GM19468 (cell line): Measurements from ENCODE around the gene PRSS27.
"Not testable (repeated sequence)": the region's sequence is repeated elsewhere in the genome, so short reads cannot be mapped to it uniquely, and the experiment has no call there.

Source experiments
- ATAC-seq: cut with Tn5 transposase; IDR thresholded peaks from one replicate; pipeline ENCODE4 v1.9.1; 2021; ENCODE audit warnings: mild to moderate bottlenecking, moderate library complexity, moderate number of reproducible peaks; ENCODE audit not compliant: unreplicated experiment; ENCODE audit errors: extremely low read depth

Gene PRSS27

DNA sequence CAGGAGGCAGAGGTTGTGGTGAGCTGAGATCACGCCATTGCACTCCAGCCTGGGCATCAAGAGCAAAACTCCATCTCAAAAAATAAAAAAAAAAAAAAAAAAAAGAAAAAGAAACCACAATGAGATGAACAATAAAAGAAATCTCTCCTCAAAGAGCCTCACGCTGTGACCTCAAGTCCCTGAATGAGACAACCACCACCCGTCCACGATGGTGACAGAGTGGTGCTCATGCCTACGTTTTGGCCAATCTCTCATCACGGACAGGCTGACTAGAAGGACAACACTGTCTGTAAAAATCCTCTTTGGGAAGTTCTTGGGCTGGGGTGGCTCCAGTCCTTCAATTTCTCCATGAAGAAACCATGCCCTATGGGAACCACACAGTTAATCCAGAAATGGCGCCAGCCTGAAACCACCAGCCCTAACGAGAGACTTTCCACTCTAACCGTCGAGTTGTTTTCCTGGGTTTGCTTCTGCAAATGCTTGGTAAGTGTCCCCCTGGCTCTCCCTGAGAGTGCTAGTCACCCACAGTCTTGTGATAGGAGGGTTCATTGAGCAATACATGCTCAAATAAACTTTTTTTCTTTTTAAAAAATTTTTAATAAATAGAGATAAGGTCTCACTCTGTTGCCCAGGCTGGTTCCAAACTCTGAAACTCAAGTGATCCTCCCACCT, 15.0 kb upstream of the PRSS27 start:
- no peak for ATAC-seq

DNA sequence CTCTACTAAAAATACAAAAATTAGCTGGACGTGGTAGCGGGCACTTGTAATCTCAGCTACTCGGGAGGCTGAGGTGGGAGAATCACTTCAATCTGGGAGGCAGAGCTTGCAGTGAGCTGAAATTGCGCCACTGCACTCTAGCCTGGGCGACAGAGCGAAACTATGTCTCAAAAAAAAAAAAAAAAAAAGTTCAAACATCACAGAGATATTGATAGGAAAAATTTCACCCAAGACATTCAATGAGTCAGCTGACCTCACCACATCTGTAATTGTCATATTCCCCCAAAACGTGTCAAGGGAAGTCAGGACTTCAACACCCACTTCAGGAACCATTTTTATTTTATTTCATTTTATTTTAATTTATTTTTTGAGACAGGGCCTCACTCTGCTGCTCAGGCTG, 8.0 kb upstream of the PRSS27 start:
- ATAC-seq = no peak

DNA sequence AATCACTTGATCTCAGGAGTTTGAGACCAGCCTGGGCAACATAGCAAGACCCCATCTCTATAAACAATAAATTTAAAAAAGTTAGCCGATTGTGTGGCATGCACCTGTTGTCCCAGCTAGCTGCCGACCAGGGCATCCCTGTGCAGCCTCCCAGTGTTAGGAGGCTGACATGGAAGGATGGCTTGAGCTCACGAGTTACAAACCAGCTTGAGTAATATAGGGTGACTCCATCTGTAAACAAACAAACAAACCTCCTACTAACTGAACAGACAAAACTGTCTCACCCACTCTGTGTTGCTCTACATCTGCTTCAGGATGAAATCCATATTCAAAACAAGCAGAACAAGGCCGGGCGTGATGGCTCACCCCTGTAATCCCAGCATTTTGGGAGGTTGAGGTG, 6.9 kb upstream of the PRSS27 start:
- ATAC-seq = no peak

DNA sequence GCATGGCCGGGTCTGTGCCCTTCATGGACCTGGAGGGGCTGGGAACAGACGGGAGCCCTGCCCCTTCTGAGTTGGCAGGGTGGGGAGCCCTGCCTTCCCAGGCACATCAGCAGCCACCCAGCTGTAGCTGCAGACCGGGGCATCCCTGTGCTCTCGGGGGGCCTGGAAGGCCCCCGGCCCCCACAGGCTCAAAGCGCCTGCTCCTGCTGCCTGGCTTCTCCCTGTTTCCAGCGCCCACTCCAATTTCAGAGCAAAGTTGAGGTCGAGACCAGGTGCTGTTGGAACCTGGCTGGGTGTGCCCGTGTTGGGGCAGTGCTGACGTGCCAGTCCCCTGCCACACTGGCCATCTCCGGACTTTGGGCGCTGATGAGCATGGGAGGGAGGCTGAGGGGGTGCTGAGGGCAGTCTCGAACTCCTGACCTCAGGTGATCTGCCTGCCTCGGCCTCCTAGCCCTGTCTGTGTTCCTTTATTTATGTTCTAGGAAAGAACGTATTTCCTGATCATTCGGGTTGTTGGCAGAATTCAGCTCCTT, 4.9 kb upstream of the PRSS27 start:
- ATAC-seq = no peak

DNA sequence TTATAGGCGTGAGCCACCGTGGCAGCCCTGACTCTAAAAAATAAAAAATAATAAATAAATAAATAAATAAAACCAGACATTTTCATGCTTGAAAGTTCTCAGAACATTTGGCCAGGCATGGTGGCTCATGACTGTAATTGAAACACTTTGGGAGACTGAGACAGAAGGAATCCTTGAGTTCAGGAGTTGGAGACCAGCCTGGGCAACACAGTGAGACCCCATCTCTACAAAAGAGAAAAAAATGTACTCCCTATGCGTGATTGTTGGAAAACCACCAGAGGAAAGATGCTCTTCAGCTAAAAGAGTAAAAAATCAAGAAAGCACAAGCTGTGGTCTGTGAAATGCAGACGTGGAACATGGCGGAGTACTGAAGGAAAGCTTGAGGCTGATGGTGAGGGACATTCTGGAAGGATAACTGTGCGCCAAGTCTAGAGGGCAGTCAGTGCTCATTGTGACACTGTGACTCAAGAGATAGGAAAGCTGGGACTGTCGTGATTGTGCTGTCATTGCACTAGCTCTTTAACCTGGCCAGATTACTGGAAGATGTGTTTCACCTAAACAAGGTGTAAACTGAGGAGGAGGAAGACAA, 4.2 kb upstream of the PRSS27 start:
- ATAC-seq = no peak

DNA sequence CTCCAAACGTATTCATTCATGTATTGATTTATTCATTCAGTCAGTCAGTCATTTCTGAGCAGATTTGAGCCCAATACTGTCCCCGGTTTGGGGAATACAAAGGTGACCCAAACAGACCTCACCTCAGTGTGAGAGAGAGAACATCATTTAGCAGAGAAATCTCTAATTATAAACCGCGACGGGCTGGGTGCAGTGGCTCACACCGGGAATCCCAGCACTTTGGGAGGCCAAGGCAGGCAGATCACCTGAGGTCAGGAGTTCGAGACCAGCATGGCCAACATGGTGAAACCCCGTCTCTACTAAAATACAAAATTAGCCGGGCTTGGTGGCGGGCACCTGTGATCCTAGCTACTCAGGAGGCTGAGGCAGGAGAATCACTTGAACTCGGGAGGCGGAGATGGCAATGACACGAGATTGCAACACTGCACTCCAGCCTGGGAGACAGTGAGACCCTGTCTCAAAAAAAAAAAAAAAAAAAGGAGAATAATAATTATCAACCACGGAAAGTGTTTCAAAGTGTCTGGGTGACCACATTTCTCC, 1.7 kb upstream of the PRSS27 start:
- not testable (repeated sequence) for ATAC-seq

DNA sequence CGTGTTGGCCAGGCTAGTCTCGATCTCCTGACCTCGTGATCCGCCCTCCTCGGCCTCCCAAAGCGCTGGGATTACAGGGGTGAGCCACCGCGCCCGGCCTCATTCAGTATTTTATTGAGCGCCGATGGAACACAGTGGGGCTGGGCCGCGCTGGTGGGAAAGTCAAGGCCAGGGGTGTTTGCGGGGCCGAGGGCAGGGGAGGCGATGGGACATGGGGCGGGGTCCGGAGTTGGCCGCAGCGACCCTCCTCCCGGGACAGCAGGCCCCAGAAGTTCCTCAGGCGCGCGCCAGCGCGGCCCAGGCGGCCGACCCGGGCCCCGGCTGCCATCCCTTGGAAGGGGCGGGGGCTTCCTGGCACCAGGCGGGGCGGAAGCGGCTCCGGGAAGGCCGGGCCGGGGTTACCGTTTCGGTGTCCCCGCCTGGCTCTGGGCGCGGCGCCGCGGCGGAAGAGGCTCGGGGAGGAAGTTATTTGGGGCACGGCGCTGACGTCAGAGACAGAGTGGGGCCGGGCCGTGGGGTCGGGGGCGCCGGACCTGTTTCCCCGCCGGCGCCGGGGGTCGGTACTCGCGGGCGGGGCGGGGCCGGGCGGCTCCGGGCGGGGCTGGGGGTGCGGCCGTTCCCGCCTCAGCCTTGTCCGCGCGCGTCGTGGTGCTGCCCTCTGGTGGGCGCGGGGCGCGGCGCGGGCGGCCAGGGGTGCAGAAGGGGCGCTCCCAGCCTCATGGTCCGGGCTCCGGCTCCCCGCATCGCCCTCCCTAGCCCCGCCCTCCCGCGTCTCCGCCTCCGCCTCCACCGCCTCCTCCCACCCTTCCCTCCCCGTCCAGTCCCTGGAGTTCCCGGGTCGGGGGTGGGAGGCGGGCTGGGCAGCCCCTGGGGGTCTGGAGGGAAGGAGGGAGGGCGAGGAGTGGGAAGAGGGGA, 952 bp upstream of the PRSS27 start:
- ATAC-seq = no peak

DNA sequence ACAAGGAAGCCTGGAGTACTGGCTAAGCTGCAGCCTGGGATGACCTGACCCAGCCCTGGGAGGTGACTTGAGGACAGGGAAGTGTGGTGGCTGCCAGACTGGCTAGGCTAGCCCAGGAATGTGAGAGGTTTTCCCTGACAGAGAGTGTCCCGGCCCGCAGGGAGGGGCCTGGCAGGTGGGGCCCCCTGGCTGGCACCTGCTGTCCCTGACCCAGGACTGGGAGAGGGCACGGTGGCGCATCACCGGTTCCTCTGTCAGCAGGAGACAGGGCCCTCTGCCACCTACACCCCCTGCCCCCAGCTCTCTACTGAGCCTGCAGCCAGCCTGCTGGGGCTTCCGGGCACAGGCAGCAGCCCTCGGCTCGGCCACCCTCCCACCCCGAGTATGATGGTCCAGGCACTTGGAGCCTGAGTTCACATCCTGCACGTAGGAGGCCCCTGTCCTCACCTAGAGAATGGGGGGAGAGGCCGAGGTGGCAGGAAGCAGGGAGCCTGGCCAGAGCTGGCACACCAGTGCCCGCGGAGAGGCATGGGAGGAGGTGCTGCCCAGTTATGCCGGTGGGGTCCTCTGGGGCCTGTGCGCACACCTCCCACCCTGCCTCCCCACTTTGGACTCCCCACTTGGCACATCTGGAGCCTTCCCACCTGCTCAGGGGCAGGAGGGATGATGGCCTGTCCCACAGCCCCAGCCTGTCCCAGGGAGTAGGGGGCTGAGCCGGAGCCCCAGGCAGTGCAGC, 528 bp downstream of the PRSS27 start:
- ATAC-seq = no peak

DNA sequence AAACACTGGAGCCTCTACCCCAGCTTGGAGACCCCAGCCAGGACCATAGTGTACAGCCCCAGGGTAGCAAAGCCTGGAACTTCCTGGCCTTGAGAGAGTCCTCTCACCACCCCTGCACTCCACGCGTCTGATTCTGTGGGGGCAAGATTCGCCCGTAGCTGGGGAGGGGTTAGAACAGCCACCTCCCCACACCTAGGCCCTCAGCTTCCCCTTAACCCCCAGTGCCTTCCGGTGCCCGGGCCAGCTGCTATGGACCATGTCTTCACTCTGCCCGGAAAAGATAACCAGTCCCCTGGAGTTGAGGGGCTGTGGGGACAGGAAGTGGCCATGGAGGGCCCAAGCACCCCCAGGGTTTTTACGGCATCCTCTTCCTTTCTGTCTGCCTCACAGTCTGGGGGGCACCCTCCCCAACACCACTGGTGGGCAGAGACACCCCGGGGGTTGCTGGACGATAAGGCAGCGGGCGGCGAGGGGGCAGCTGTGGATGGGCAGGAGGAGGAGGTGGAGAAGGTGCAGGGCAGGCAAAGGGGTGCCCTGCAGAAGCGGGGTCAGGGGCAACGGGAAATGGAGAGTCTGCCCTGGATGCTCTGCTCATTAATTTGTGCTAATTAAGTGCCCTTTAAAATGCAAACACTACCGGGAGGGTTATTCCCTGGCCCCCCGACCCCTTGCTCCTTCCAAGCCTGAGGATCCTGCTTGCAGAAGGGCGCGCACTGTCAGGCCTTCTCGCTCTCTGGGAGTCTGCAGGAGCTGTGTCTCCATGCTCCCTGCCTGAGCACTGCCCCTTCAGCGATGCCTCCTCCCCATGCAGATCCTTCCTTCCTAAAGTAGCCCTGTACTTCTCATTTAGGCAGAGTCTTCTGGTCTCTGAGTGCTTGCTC, 2.4 kb downstream of the PRSS27 start:
- ATAC-seq = no peak

DNA sequence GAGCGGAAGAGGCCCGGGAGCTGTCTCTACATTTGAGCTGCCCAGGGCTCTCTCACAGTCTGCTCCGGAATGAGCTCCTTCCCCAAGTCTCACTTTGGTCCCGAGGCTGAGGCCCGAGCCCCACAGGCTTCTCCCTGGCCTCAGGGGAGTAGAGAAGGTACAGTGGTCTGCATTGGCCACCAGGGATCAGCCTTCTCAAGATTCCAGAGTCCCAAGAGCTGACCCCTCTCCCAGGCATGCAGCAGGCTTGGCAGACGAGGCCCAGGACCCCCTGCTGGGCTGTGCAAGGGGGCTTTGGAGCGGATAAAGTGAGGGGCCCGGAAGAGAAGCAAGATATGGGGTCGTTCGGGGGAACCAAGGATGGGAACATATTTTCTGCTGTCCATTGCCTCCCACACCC, 3.1 kb downstream of the PRSS27 start:
- no peak for ATAC-seq

DNA sequence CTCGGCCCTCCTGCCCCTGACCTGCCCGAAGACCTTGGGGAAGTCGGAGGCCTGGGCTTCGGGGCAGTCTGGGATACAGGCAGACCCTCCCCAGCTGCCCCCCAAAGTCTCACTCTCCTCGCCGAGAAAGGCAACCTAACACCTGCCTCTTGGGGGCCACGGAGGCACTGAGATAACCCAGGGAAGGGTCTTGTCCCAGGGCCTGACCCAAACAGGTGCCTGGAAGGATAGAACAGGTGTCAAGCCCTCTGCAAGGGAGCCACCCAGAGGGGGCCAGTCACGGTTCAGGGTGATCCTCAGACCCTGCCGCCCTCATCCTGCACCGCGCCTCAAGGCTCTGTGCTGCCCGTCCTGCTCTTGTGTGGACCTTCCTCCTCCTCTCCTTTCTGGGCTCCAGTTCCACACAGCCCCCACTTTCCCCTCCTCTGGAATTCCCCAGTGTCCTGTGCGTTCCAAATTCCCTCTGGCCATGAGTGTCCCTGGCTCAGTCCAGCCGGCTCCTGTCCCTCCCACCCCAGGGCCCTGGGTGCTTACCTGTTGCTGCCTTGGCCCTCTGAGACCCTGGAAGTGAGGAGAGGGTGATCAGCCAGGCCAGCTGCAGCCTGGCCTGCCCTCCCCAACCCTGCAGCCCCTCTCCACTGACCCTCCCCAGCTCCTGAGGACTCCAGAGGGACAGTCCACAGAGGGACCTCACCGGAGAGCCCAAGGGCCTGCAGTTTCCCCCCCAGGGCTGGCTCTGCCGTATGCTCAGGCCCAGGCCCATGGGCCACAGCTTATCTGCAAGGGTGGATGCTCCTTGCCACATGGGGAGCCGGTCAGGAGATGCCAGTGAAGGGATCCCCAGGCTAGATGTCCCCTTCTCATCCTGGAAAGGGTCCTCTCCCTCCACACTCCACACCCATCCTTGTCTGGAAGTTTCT, 3.8 kb downstream of the PRSS27 start:
- no peak for ATAC-seq

DNA sequence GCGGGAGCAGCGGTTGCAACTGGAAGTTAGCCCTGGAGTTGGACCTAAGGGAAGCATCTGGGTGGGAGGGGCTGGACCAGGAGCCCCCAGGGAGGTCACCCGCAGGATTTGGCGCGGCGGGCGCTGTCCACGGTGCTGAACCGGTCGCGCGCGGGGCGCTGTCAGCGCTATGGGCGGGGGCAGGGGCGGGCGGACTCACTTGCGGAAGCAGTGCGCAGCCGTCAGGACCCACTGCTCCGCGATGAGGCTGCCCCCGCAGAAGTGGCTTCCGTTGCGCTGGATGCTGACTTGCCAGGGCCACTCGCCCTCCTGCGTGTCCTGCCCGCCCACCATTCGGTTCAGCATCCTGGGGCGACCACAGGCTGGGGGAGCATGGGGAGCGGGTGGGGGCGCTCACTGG, 4.5 kb downstream of the PRSS27 start:
- ATAC-seq = no peak

DNA sequence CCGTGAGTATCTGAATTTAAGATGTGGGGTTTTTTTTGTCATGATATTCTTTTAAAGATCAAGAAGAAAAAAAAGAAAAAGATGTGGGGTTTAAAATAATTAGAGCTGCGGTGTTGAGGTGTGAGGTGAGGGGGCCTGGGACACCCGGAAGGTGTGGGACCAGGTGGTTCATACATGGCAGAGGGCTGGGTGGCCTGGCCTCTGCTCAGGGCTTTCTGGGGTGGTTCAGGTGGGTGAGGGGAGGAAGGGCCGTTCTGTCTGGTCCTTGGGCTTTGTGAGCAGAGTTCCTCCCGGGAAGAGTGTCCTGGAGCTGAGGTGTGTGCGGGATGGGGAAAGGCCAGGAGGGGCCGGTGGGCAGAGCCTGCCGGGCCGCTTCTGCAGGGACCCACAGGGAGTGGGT, 5.0 kb downstream of the PRSS27 start:
- ATAC-seq = no peak

DNA sequence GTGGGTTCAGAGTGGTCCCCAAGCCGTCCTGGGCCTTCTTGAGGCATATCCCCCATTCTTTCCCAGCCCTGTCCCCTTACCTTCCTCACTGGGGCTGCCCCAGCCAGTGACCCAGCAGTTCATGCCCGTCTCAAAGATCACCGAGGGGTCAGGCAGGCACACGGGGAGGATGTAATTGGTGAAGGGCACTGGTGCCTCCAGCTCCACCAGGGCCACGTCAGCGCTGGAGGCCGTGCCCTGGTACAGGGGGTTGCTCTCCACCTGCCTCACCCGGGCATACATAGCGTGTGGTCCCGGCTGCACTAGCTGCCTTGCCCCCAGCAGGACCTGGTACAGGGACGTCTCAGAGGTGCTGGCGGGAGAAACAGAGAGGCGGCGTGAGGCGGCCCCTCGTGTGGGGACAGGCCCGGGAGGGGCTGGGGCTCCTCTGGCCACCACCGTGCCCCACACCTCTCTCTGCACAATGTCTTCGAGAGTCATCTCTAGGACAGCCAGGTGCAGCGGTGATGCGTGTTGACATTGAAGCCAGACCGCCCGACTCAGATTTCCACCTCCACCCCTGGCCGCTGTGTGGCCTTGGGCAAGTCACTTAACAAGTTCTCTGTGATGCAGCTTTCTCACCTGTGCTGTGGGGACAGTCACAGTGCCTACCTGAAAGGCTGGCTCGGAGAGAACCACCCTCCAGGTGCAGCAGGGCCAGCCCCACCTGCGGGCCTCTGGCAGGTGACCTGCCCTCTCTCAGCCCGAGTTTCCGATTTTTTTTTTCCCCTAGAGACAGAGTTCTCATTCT, 5.8 kb downstream of the PRSS27 start:
- ATAC-seq = no peak

DNA sequence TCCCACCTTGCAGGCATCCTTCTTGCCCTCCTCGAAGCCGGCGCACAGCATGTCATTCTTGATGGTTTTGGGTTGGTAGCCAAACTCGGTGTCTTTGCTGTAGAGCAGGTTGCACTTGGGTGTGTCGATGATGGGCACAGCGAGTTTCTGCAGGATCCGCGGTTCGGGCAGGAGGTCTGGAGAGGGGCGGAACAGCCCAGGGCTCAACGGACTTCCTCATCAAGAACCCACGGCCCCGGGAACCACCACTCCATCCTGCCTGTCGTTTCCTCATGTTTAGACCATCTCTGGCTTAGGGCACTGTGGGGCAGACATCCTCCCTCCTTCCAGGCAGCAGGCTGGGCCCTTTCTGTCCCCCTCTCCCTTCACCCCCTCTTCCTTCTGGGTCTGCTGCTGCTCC, 6.5 kb downstream of the PRSS27 start:
- ATAC-seq = no peak

DNA sequence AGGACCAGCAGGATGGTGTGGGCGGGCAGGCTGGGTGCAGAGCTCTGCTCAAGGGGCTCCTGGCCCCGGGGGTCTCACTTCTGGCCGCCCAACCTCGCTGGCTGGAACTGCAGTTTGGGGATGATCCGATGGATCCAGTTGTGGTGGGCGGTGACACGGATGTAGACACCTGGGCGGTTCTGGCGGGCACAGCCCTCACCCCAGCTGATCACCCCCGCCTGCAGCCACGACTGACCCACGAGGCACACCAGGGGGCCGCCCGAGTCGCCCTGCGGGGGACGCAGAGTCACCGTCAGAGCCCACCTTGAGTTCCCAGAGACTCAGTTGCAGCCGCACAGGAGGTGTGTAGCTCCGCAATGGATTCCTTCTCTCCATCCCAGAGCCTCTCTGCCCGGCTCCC, 7.5 kb downstream of the PRSS27 start:
- ATAC-seq = no peak

DNA sequence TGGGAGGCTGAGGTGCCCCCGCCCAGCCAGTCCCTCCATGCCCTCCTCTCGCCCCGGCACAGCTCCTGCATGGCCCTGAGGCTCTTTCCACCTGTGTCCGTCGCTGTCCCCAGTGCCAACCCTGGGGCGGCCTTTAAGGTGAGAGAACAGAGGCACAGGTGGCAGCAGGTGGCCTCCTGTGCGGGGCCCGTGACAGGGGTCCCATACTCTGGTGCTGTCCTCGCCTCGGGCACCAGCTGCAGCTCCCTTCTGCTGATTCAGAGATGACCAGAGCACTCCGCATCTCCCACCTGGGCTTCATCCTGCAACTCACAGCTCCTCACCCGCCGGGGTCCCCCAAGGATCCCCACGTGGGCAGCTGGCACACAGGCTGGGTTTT, 8.0 kb downstream of the PRSS27 start:
- no peak for ATAC-seq
